A549 (cell line): ENCODE data around the gene ZBTB48.

Experiments
- CEBPB ChIP-seq, 2 experiments: fragments of >200 bp in 1 of 2; sonication (Bioruptor Twin) in 1 of 2; formaldehyde crosslinking in 1 of 2; IDR thresholded peaks; 2 replicates each; pipeline ENCODE4 v1.6.1; 2012 to 2016
- CHD2 ChIP-seq: fragments of 150-350 bp; IDR thresholded peaks from 2 replicates; pipeline ENCODE4 v1.6.1; 2014; ENCODE audit warnings: low read length; ENCODE audit not compliant: partially characterized antibody
- EP300 ChIP-seq, 2 experiments: fragments of >200 bp; sonication (Bioruptor Twin); formaldehyde crosslinking; IDR thresholded peaks; 2 replicates in 1 of 2; 3 replicates in 1 of 2; pipeline ENCODE4 v1.6.1; 2016 to 2017
- ESRRA ChIP-seq: fragments of 150-350 bp; IDR thresholded peaks from 2 replicates; pipeline ENCODE4 v1.6.1; 2014; ENCODE audit warnings: mild to moderate bottlenecking, low read length, borderline replicate concordance
- GATA3 ChIP-seq: IDR thresholded peaks from 2 replicates; pipeline ENCODE4 v1.6.1; 2012; ENCODE audit warnings: borderline replicate concordance
- HOXA7 ChIP-seq: fragments of 250-450 bp; sonication (Bioruptor Pico); IDR thresholded peaks from 2 replicates; pipeline ENCODE4 v1.5.0; 2020; ENCODE audit warnings: mild to moderate bottlenecking, moderate library complexity
- NFE2L2 ChIP-seq: fragments of 150-350 bp; conservative IDR thresholded peaks from 2 replicates; pipeline ENCODE4 v1.6.1; 2014; ENCODE audit warnings: low read length
- POLR2A ChIP-seq: IDR thresholded peaks from 2 replicates; pipeline ENCODE4 v1.6.1; 2012; ENCODE audit warnings: mild to moderate bottlenecking, low read length
- ZSCAN20 ChIP-seq: fragments of 250-450 bp; sonication (Bioruptor Pico); IDR thresholded peaks from 2 replicates; pipeline ENCODE4 v1.8.0; 2022; ENCODE audit warnings: mild to moderate bottlenecking, moderate library complexity
- TF ChIP-seq, protein P1 (sequence below): fragments of >200 bp; sonication (Bioruptor Twin); formaldehyde crosslinking; IDR thresholded peaks from 3 replicates; pipeline ENCODE4 v1.5.1; 2016
- TF ChIP-seq, protein P2 (sequence below): IDR thresholded peaks from 2 replicates; pipeline ENCODE4 v1.6.1; 2012
- TF ChIP-seq, protein P3 (sequence below): fragments of 200-600 bp; sonication (generic); IDR thresholded peaks from 2 replicates; pipeline ENCODE4 v1.6.1; 2016; ENCODE audit warnings: antibody characterized with exemption, mild to moderate bottlenecking, moderate library complexity
- TF ChIP-seq, protein P4 (sequence below): fragments of 450-650 bp; IDR thresholded peaks from 2 replicates; pipeline ENCODE4 v1.6.1; 2014; ENCODE audit warnings: antibody characterized with exemption

DNA sequence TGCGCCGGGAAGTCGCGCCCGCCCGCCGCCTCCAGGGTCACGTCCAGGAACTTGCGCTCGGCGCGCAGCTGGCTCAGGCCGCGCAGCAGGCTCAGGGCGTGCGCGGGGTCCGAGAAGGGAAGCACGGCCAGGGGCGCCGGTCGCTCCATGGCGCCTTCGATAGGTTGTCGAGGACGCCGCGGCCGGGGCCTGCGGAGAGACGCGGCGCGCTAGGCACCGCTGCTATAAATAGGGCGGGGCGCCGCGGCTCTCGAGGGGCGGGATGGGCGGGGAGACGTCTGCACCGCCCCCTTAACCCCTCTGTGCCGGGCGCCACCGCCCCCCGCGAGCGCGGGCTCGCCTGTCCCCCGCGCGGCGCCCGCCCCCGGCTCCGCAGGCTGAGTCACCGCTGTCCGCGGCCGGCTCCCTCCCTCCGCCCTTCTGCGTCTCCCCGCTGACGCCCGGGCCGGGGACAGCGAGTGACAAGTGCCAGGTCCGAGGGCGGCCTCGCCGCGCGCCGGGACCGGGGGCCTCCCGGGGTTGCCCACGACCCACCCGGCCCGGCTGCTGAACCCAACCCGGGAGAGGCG, 23.0 kb downstream of the ZBTB48 start, which contains the start of gene KLHL21:
- TF ChIP-seq POLR2A (peak; percentile 96), NFE2L2 (no peak), HOXA7 (CRISPR knock-in tag) (no peak), CEBPB (IDR thresholded peaks at IDR 0.05) (no peak), CHD2 (no peak), EP300 (IDR thresholded peaks at IDR 0.05) (no peak), GATA3 (no peak), ZSCAN20 (CRISPR knock-in tag) (no peak), ESRRA (no peak)
- TF ChIP-seq, protein P1, sequence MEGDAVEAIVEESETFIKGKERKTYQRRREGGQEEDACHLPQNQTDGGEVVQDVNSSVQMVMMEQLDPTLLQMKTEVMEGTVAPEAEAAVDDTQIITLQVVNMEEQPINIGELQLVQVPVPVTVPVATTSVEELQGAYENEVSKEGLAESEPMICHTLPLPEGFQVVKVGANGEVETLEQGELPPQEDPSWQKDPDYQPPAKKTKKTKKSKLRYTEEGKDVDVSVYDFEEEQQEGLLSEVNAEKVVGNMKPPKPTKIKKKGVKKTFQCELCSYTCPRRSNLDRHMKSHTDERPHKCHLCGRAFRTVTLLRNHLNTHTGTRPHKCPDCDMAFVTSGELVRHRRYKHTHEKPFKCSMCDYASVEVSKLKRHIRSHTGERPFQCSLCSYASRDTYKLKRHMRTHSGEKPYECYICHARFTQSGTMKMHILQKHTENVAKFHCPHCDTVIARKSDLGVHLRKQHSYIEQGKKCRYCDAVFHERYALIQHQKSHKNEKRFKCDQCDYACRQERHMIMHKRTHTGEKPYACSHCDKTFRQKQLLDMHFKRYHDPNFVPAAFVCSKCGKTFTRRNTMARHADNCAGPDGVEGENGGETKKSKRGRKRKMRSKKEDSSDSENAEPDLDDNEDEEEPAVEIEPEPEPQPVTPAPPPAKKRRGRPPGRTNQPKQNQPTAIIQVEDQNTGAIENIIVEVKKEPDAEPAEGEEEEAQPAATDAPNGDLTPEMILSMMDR, result no peak
- TF ChIP-seq, protein P2, sequence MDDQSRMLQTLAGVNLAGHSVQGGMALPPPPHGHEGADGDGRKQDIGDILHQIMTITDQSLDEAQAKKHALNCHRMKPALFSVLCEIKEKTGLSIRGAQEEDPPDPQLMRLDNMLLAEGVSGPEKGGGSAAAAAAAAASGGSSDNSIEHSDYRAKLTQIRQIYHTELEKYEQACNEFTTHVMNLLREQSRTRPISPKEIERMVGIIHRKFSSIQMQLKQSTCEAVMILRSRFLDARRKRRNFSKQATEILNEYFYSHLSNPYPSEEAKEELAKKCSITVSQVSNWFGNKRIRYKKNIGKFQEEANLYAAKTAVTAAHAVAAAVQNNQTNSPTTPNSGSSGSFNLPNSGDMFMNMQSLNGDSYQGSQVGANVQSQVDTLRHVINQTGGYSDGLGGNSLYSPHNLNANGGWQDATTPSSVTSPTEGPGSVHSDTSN, result no peak
- TF ChIP-seq, protein P3, sequence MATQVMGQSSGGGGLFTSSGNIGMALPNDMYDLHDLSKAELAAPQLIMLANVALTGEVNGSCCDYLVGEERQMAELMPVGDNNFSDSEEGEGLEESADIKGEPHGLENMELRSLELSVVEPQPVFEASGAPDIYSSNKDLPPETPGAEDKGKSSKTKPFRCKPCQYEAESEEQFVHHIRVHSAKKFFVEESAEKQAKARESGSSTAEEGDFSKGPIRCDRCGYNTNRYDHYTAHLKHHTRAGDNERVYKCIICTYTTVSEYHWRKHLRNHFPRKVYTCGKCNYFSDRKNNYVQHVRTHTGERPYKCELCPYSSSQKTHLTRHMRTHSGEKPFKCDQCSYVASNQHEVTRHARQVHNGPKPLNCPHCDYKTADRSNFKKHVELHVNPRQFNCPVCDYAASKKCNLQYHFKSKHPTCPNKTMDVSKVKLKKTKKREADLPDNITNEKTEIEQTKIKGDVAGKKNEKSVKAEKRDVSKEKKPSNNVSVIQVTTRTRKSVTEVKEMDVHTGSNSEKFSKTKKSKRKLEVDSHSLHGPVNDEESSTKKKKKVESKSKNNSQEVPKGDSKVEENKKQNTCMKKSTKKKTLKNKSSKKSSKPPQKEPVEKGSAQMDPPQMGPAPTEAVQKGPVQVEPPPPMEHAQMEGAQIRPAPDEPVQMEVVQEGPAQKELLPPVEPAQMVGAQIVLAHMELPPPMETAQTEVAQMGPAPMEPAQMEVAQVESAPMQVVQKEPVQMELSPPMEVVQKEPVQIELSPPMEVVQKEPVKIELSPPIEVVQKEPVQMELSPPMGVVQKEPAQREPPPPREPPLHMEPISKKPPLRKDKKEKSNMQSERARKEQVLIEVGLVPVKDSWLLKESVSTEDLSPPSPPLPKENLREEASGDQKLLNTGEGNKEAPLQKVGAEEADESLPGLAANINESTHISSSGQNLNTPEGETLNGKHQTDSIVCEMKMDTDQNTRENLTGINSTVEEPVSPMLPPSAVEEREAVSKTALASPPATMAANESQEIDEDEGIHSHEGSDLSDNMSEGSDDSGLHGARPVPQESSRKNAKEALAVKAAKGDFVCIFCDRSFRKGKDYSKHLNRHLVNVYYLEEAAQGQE, result peak; percentile 33; the same call in 1 of the 2 replicates
- TF ChIP-seq, protein P4, sequence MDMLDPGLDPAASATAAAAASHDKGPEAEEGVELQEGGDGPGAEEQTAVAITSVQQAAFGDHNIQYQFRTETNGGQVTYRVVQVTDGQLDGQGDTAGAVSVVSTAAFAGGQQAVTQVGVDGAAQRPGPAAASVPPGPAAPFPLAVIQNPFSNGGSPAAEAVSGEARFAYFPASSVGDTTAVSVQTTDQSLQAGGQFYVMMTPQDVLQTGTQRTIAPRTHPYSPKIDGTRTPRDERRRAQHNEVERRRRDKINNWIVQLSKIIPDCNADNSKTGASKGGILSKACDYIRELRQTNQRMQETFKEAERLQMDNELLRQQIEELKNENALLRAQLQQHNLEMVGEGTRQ, result no peak
